B cell (primary cell): ENCODE data around the gene ZFPL1. TPM values are rescaled to one million over a fixed set of nuclear protein-coding genes. Genes with fewer than 3 reads are reported as not detected.

Experiments
- ATAC-seq: fragments of 200-7000 bp; cut with Tn5 transposase; one replicate; pipeline ENCODE4 v1.10.0; 2021; ENCODE audit warnings: low read depth, mild to moderate bottlenecking, moderate number of reproducible peaks, moderate library complexity
- CTCF ChIA-PET: fragments of 350-600 bp; sonication (Branson Sonifier 250); formaldehyde crosslinking; loops from one replicate; lab custom pipeline; 2021; ENCODE audit warnings: antibody characterized with exemption, inconsistent platforms; lab: Charles Lee
- POLR2A ChIA-PET: fragments of 350-600 bp; sonication (Branson Sonifier 250); formaldehyde crosslinking; loops from one replicate; lab custom pipeline; 2021; ENCODE audit warnings: antibody characterized with exemption; lab: Charles Lee
- DNase-seq: peaks from one replicate; pipeline ENCODE4 v3.0.0; 2013
- H2AFZ ChIP-seq: 2 replicates; pipeline ENCODE4 v1.6.1; 2012; ENCODE audit warnings: mild to moderate bottlenecking, low read depth, low read length; ENCODE audit not compliant: insufficient read depth, poor library complexity, severe bottlenecking
- H3K27ac ChIP-seq, 2 donors: 1 replicate in 1 of 2; 2 replicates in 1 of 2; pipeline ENCODE4 v1.5.1; 2012 to 2013; ENCODE audit warnings: low read length in 2 of 2, mild to moderate bottlenecking in 2 of 2, moderate library complexity in 1 of 2
- H3K27me3 ChIP-seq, 4 experiments: fragments of 200-600 bp in 1 of 4; sonication (generic) in 1 of 4; replicated peaks in 1 of 4; 1 replicate in 2 of 4; 2 replicates in 2 of 4; pipeline versions ENCODE4 v1.6.1 to v1.7.0; 2013 to 2016; ENCODE audit warnings: low read length in 3 of 4, mild to moderate bottlenecking in 2 of 4, mixed read lengths in 1 of 4, moderate library complexity in 1 of 4; ENCODE audit not compliant: insufficient read depth in 4 of 4, control insufficient read depth in 3 of 4; ENCODE audit errors: control extremely low read depth in 1 of 4
- H3K36me3 ChIP-seq, 2 experiments: replicated peaks in 1 of 2; 1 replicate in 1 of 2; 2 replicates in 1 of 2; pipeline versions ENCODE4 v1.6.1 to v1.7.1; 2013; ENCODE audit warnings: low read length in 1 of 2; ENCODE audit not compliant: insufficient read depth in 2 of 2, control insufficient read depth in 1 of 2; ENCODE audit errors: control extremely low read depth in 1 of 2, extremely low read depth in 1 of 2
- H3K4me1 ChIP-seq, 2 donors: fragments of 200-600 bp in 1 of 2; sonication (generic) in 1 of 2; 1 replicate in 1 of 2; 2 replicates in 1 of 2; pipeline versions ENCODE4 v1.5.1 to v1.6.1; 2013 to 2017; ENCODE audit warnings: low read length in 2 of 2; ENCODE audit not compliant: control insufficient read depth in 2 of 2, insufficient read depth in 2 of 2
- H3K4me2 ChIP-seq: replicated peaks from 2 replicates; pipeline ENCODE3; 2012; ENCODE audit warnings: mild to moderate bottlenecking, low read depth, low read length; ENCODE audit not compliant: poor library complexity, severe bottlenecking
- H3K4me3 ChIP-seq, 5 experiments: fragments of 200-600 bp in 1 of 5; sonication (generic) in 1 of 5; 1 replicate in 3 of 5; 2 replicates in 2 of 5; pipeline versions ENCODE4 v1.5.1 to v1.7.0; 2011 to 2016; ENCODE audit warnings: low read length in 4 of 5, mild to moderate bottlenecking in 4 of 5, low read depth in 2 of 5, control low read depth in 1 of 5, moderate library complexity in 1 of 5; ENCODE audit not compliant: insufficient read depth in 1 of 5; ENCODE audit errors: control extremely low read depth in 1 of 5, extremely low read depth in 1 of 5
- H3K79me2 ChIP-seq: fragments of 200-600 bp; sonication (generic); one replicate; pipeline ENCODE4 v1.6.0; 2016; ENCODE audit warnings: low read length; ENCODE audit not compliant: control insufficient read depth, insufficient read depth
- H3K9ac ChIP-seq: fragments of 200-600 bp; sonication (generic); 2 replicates; pipeline ENCODE4 v1.6.1; 2017; ENCODE audit warnings: mild to moderate bottlenecking, low read length, moderate library complexity
- H3K9me3 ChIP-seq, 3 donors: one replicate each; pipeline versions ENCODE4 v1.6.1 to v1.7.1; 2013; ENCODE audit warnings: low read length in 2 of 3; ENCODE audit not compliant: control insufficient read depth in 2 of 3, insufficient read depth in 1 of 3; ENCODE audit errors: control extremely low read depth in 1 of 3
- H4K20me1 ChIP-seq: 2 replicates; pipeline ENCODE4 v1.6.0; 2012; ENCODE audit warnings: mild to moderate bottlenecking, low read length; ENCODE audit not compliant: insufficient read depth, control insufficient read depth, poor library complexity, severe bottlenecking
- H3K27ac Mint-ChIP-seq: one replicate; pipeline ENCODE4 v1.8.0; 2021; ENCODE audit warnings: mixed read lengths
- H3K27me3 Mint-ChIP-seq: one replicate; pipeline ENCODE4 v1.8.0; 2021; ENCODE audit warnings: mixed read lengths
- H3K4me1 Mint-ChIP-seq: one replicate; pipeline ENCODE4 v1.8.0; 2021; ENCODE audit warnings: mixed read lengths
- H3K4me3 Mint-ChIP-seq: one replicate; pipeline ENCODE4 v1.8.0; 2021; ENCODE audit warnings: mixed read lengths
- H3K9me3 Mint-ChIP-seq: one replicate; pipeline ENCODE4 v1.8.0; 2022; ENCODE audit warnings: mixed read lengths; ENCODE audit not compliant: insufficient read depth
- CTCF ChIP-seq: fragments of 200-600 bp; IDR thresholded peaks from one replicate; pipeline ENCODE4 v1.8.0; 2022; ENCODE audit warnings: antibody characterized with exemption, mild to moderate bottlenecking
- EZH2 ChIP-seq: IDR thresholded peaks from 2 replicates; pipeline ENCODE4 v1.6.1; 2012; ENCODE audit warnings: borderline replicate concordance, low read depth, mild to moderate bottlenecking, moderate library complexity, low read length; ENCODE audit not compliant: insufficient read depth, poor library complexity, severe bottlenecking
- whole genome bisulfite sequencing: methylation state at CpG from one replicate; pipeline ENCODE4 v1.1.5; 2013; ENCODE audit warnings: missing lambda C conversion rate; ENCODE audit not compliant: insufficient coverage; 5-methylcytosine and 5-hydroxymethylcytosine counted together
- intact Hi-C: fragments of 100-400 bp; cut with micrococcal nuclease; formaldehyde crosslinking; loops from one replicate; pipeline ENCODE4 v1.10.0; 2022
- polyA plus RNA-seq: library from polyadenylated mRNA; depleted of rRNA; stranded (reverse); fragments of >200 nt; gene quantifications from 2 replicates; pipeline ENCODE4 v1.2.3, GENCODE V29; 2012
- total RNA-seq, 2 donors: library from RNA; stranded (reverse); fragments of 120-200 nt in 1 of 2; gene quantifications; 1 replicate in 1 of 2; 2 replicates in 1 of 2; pipeline versions ENCODE4 v1.2.3 to v1.2.4, GENCODE V29; 2013 to 2022

The ZFPL1 gene
- total and polyA plus RNA-seq, 2 donors (not counting 1 experiment from before 2014, with no cell fraction given), result 57.3 to 79.2 TPM

- no peaks in the 10 kb centered on the region for H3K9me3 Mint-ChIP-seq
- Histone ChIP-seq H3K27me3 (no peaks in the 10 kb centered on the region), H3K4me1 (peaks cover 43 to 72% of the 10 kb centered on the region in 2 donors), H3K9me3 (no peaks in the 10 kb centered on the region), H4K20me1 (peaks cover 76% of the 10 kb centered on the region), H3K4me2 (peak overlapping the region; percentile 89), H2AFZ (no peak overlapping the region), H3K79me2 (peaks cover 70% of the 10 kb centered on the region), H3K9ac (peak overlapping the region; percentile 99), H3K4me3 (peak overlapping the region in 4 of 5 experiments; percentile 4 to 99 (median 97)), H3K27ac (peak overlapping the region; percentile 98 to 99), H3K36me3 (peaks cover 3 to 60% of the 10 kb centered on the region in 2 experiments)
- peaks cover 62% of the 10 kb centered on the region for H3K4me1 Mint-ChIP-seq
- TF ChIP-seq EZH2, result no peak
- no peak for TF ChIP-seq CTCF
- POLR2A ChIA-PET, result interaction anchor here (0.5 to 8.8 kb wide), 4 partner anchors 12 to 131 kb away, joined by 4 to 160 read pairs (median 6); partner anchors contain the start of genes FAU, MRPL49, POLA2 and TM7SF2
- H3K27me3 Mint-ChIP-seq, result no peaks in the 10 kb centered on the region
- DNase-seq, result peak; percentile 24
- CTCF ChIA-PET, result interaction anchor here (0.6 to 7.5 kb wide), 10 partner anchors 10 to 283 kb away, joined by 3 to 64 read pairs (median 8); partner anchors contain the start of genes CAPN1, FAU, MRPL49 and TM7SF2
- H3K4me3 Mint-ChIP-seq, result peak overlapping the region; percentile 97
- ATAC-seq, result no peak
- intact Hi-C loops, result loop anchor here (5.0 kb wide), 2 partner anchors 89 to 486 kb away; partner anchors contain the start of genes PCNX3 and SAC3D1
- H3K27ac Mint-ChIP-seq, result peak overlapping the region; percentile 99
- 33% methylated on average over 1 of the region's 3 CpGs for WGBS
Measured at GRCh38 chr11:65131417-65131776, 47.4 kb downstream of the ZFPL1 start.

GRCh38 chr11:65131895-65132237 lies 47.8 kb downstream of the ZFPL1 start:
- no peaks in the 10 kb centered on the region for H3K9me3 Mint-ChIP-seq
- 64% methylated on average over 4 of the region's 6 CpGs for WGBS
- H3K27me3 Mint-ChIP-seq, result no peaks in the 10 kb centered on the region

More at GRCh38 chr11:65131895-65132237, 47.8 kb downstream of the ZFPL1 start:
- no peak for TF ChIP-seq CTCF
- no peak for TF ChIP-seq EZH2
- Histone ChIP-seq H3K4me3 (peak overlapping the region; percentile 13 to 99 (median 96)), H3K9ac (peak overlapping the region; percentile 99), H2AFZ (no peak overlapping the region), H3K27me3 (no peaks in the 10 kb centered on the region), H3K27ac (peak overlapping the region; percentile 98 to 99), H3K36me3 (peaks cover 3 to 55% of the 10 kb centered on the region in 2 experiments), H3K79me2 (peaks cover 70% of the 10 kb centered on the region), H3K4me2 (peak overlapping the region; percentile 89), H3K4me1 (peaks cover 43 to 72% of the 10 kb centered on the region in 2 donors), H3K9me3 (no peaks in the 10 kb centered on the region), H4K20me1 (peaks cover 72% of the 10 kb centered on the region)
- Mint-ChIP-seq H3K4me3 (peak overlapping the region; percentile 97), H3K27ac (peak overlapping the region; percentile 99), H3K4me1 (peaks cover 65% of the 10 kb centered on the region)
- ATAC-seq (no peak), DNase-seq (no peak)
- ChIA-PET POLR2A (interaction anchor here (0.5 to 8.8 kb wide), 6 partner anchors 12 to 130 kb away, joined by 3 to 160 read pairs (median 5); partner anchors contain the start of genes CAPN1, FAU, MRPL49 and POLA2), CTCF (interaction anchor here (0.6 to 7.5 kb wide), 9 partner anchors 10 to 284 kb away, joined by 3 to 64 read pairs (median 9); partner anchors contain the start of genes CAPN1, FAU, MRPL49 and TM7SF2)
- intact Hi-C loops, result loop anchor here (1.0 to 5.0 kb wide), 5 partner anchors 10 to 485 kb away; partner anchors contain the start of genes CAPN1, FAU, MRPL49 and PCNX3
